HG02763 (cell line): ENCODE results near the gene CHST15.

ENCODE experiments used
- ATAC-seq: cut with Tn5 transposase; IDR thresholded peaks from one replicate; pipeline ENCODE4 v1.9.1; 2021; ENCODE audit warnings: mild to moderate bottlenecking, moderate library complexity; ENCODE audit not compliant: unreplicated experiment

CHST15 gene

GRCh38 chr10:124032971-124033886 lies 60.2 kb downstream of the CHST15 start:
- no peak for ATAC-seq

DNA sequence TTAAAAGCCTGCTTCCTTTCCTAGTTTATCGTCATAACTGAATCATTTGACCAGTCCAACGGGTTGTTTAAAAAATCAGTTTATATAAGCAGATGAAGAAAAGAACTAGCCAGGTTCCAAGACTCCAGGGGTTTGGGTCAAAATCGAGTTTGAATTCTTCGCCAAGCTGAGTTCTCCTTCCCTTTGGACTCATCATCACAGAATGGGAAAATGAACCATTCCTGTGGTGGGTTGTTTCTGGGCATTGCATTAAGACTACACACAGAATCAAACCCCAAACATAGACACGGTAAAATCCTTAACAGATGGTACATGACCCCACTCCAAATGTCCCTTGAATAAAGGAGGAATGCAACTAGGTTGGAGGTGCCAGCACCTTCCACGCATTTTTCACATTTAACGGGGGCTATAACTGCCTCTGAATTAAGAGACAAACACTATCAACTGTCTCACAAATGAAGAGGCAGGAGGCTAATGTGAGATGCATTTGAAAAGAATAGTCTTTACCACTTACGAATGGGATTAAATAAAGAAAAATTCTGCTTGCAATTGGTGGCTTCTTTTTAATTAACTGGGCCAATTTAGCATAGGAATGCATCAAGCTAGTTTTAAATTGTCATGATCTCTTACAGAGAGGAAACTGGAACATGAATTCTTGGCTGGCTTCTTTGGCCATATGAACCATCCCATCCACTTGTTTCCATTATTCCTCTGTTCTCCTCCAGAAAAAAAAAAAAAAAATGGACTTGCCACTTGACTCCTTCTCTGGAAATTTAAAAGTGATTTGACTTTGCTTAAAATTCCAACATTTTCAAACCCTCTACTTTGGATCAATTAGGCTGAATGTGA lies 61.1 kb downstream of the CHST15 start:
- ATAC-seq: no peak

DNA sequence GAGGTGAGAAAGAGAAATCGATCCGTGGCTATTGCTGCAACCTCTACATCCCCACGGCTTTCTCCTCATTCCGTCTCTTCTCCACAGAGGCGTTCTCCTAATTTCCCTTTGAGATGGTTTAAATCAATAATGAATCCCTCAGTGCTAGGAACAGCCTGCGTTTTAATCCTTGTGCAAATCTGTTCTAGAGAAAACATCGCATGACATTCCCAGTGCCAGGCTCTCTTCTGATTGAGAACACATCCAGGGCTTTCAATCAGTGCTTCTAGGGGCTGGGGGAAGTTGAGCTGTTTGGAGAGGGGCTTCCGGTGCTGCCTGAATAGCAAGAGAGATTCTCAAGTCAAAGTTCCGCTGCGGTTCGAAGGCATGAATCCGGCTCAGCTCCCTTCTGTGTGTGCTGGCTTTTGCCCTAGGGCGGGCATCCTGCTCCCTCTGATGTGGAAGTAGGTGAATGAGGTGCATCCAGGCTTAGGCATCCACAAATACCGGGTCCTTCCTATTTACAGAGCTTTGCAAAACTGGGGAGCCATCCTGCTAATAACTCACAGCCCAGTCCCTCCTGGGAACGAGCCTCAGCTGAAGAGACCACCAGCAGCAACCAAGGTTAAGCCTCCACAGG lies 62.8 kb downstream of the CHST15 start:
- no peak for ATAC-seq

- no peak for ATAC-seq
Observed at GRCh38 chr10:124030061-124030460, 63.3 kb downstream of the CHST15 start.

- no peak for ATAC-seq
Observed at GRCh38 chr10:124029559-124029958, 63.8 kb downstream of the CHST15 start.

DNA sequence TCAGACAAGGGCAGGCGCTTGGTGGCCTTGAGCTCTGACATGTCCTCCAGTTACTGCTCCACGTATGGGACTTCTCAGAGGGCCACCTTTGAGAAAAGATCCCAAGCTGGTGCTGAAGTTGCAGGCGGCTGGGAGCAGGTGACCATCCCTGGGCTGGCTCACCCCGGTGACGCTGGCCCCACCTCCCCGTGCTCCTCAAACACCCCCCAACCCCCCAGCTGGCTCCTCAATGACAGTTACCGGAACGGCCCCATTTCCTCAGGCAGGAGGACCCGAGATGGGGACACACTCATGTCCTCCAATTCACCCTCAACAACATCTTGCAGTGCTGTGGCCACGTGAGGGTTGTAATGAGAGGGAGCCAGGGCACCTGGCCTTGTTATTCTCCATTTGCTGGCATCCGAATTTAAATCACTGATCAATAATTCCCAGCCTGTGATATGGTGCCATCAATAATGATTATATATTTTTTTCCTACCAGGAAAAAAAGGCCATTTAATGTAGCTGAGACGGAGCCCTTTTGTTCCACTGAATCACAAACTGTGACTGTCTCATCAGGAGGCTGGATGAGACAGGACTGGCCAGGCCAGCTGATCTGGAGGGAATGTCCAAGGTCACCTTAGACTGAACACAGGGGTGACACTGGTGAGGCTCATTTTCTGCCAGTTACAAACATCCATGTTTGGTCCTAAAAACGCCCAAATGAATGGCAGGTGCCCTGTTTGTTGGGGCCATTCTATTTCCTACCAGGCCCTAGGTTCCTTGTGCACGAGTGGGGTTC lies 64.5 kb downstream of the CHST15 start:
- no peak for ATAC-seq

DNA sequence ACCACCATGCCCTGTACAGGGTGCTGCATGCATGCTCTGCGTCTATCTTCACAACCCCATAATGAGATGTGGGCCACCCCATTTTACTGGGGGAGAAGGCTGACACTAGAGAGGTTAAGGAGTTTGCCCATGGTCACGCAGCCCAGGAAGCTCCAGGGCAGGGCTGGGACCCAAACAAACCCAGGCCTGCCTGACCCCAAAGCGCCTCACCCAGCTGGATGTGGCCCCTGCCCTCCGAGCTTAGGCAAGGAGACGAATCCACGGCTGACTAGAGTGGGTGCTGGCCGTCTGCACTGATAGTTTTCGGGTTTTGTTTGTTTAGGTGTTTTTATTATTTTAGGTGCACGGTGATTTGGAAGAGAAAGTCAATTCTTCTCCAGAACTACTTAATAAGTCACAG lies 65.7 kb downstream of the CHST15 start:
- no peak for ATAC-seq

DNA sequence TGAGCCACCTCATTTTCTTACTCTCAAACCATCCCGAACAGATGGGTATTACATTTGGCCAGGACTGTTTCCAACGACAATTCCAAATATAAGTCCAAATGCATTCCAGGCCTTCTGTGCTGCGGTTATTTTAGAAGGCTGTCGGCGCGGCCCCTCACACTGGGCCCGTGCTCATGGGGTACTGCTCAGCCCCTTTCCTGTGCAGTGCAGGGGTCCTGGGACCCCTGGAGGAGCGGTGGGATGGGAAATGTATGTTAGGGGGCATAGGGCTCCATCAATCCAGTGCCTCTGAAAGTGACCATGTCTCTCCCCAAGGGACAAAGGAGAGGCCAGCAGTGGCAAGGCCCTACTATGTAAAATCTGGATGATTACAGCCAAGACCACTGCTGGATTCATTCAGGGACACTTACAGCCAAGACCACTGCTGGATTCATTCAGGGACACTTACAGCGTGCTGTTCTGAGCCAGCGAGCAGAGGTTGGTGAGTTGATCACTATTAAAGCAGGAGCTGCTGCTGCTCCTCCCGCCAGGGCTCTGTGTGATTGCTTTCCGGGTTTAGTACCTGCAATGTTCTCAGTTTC lies 66.3 kb downstream of the CHST15 start:
- no peak for ATAC-seq

DNA sequence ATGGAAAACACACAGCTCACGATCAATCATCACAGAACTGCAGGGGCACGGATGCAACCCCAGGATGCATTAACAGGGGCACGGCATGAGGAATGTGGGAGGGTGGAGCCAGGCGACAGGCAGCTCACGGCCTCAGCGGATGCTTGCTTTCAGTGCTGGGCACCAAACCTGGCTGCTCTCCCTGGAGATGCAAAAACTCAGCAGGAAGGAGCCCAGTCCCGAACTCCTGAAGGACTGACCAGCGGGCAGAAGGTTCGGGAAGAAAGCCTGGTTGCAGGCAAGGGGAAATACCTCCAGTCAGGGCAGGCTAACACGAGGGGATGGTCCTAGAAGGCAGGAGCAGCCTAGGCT lies 66.8 kb downstream of the CHST15 start:
- no peak for ATAC-seq

- ATAC-seq: no peak
Observed at GRCh38 chr10:124025660-124026588, 67.5 kb downstream of the CHST15 start.

- no peak for ATAC-seq
Observed at GRCh38 chr10:124025152-124025551, 68.2 kb downstream of the CHST15 start.

GRCh38 chr10:124022066-124022465 lies 71.3 kb downstream of the CHST15 start:
- ATAC-seq: no peak

DNA sequence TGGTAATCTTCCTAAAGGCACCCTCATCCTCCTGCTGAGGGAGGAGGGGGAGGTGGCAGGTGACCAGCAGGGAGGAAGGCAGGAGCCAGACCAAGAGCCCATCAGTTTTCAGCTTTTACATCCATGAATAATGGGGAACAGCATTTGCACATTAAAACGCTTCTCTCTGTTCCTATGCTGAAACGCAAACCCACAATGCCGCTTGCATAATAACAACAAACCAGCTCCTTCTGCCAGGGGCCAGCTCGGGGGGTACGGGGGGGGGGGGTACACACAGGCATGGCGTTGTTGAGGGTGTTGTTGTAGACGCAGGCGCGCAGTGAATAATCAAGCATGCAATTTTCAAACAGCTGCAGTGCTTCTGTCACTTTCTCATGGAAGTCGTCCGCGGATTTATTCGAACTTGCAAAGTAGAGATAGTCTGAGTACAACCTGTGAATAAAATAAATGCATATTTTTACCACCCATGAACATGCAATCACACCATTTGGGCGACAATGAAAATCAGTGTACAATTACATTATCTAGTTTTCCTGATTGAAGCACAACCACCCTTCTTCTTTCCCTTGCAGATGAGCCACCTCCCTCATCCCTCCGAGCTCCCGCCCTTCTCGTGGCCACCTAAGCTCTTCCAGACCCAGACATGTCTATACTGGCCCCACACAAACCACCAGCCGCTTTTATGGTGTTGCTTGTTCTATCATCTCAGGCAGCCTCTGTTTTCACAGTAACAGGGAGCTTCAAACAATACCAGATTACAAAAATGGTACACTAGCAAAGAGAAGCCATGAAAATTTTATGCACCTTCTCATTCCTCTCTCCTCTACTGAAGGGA lies 72.2 kb downstream of the CHST15 start:
- no peak for ATAC-seq

GRCh38 chr10:124019886-124020797 lies 73.3 kb downstream of the CHST15 start:
- no peak for ATAC-seq

- ATAC-seq: no peak
Observed at GRCh38 chr10:124018886-124019525, 74.4 kb downstream of the CHST15 start.

DNA sequence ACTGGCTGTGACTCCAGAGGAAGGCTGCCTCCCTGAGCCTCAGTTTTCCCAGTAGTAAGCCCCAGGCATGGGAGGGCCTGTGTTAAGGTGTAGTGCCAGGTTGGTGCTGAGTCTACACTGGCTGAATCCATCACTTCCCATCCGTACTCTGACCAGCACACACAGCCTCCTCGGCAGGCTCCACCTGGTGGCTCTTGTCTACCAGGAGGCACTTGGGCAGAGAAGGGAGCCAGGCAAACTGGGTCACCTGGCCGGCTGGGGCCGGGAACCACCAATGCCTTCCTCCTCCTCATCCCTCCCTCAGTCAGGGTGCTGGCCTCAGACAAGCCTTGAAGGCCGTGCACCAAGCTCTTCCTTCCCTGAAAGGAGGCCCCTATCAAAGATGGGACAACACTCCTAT lies 75.7 kb downstream of the CHST15 start:
- no peak for ATAC-seq

GRCh38 chr10:124016804-124017375 lies 76.5 kb downstream of the CHST15 start:
- no peak for ATAC-seq
